ENCODE data around the gene PNPLA2. TPM values are rescaled to one million over a fixed set of nuclear protein-coding genes. Genes with fewer than 3 reads are reported as not detected.

The PNPLA2 gene
- total RNA-seq, 1 donor from 2014 or later = 9.0 TPM

DNA sequence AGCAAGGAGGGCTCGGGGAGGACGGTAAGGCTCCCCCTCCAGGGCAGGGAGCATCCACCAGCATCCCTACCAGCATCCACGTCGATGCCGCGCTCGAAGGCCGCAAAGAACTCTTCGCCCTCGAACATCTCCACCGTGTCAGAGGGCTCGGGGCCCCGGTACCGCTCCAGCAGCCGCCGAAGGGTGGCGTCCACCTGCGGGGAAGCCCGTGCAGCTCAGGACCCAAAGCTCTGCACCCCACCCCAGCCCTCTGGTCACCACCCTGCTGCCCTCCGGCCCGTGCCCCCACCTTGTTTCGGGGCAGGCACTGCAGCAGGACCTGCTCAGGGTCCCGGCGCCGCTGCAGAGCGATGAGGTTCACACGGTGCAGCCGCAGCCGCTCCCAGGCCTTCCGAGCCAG, 18.2 kb upstream of the PNPLA2 start:
- FAIRE-seq = no peak
- peaks cover 24% of the 10 kb centered on the region for H3K36me3 ChIP-seq (ENCODE audit: control insufficient read depth, insufficient read depth, low read length)
- no peak for DNase-seq (ENCODE audit: low read depth)
- TF ChIP-seq, protein P1, sequence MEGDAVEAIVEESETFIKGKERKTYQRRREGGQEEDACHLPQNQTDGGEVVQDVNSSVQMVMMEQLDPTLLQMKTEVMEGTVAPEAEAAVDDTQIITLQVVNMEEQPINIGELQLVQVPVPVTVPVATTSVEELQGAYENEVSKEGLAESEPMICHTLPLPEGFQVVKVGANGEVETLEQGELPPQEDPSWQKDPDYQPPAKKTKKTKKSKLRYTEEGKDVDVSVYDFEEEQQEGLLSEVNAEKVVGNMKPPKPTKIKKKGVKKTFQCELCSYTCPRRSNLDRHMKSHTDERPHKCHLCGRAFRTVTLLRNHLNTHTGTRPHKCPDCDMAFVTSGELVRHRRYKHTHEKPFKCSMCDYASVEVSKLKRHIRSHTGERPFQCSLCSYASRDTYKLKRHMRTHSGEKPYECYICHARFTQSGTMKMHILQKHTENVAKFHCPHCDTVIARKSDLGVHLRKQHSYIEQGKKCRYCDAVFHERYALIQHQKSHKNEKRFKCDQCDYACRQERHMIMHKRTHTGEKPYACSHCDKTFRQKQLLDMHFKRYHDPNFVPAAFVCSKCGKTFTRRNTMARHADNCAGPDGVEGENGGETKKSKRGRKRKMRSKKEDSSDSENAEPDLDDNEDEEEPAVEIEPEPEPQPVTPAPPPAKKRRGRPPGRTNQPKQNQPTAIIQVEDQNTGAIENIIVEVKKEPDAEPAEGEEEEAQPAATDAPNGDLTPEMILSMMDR (IDR thresholded peaks at IDR 0.05; ENCODE audit: insufficient read depth, low read length, severe bottlenecking) = no peak
- no peak overlapping the region for H3K4me3 ChIP-seq (ENCODE audit: low read depth, low read length)
- no peaks in the 10 kb centered on the region for H3K27me3 ChIP-seq (ENCODE audit: control insufficient read depth, insufficient read depth, low read length)

DNA sequence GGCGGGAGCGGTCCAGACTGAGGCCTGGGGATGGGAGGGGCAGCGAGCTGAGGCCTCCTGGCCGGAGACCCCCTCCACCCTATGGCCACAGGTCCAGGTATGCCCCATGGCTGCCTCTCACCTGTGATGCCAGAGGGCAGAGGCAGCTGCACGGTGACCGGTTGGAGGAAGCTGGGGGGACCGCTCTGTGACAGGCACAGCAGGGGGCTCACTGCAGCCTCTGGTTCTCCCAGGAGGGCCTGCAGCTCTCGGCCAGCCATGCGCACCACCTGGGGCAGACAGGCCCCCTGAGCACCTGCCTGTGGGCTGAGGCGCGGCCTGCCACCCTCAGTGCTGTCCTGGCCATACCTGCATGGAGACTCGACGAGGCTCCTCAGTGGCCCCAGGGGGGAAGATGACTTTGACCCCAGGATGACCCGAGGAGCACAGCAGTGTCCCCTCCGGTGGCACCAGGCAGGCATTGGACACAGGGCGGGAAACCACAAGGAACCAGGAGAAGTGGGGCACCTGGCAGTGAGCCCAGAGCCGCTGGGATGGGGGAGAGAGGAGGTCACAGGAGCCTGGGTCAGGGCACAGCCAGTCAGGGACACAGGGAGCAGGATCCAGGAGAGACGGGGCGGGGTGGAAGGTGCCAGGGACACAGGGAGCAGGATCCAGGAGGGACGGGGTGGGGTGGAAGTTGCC, 17.5 kb upstream of the PNPLA2 start:
- FAIRE-seq (no peak), DNase-seq (ENCODE audit: low read depth) (no peak)
- peaks cover 24% of the 10 kb centered on the region for H3K36me3 ChIP-seq (ENCODE audit: control insufficient read depth, insufficient read depth, low read length)
- no peaks in the 10 kb centered on the region for H3K27me3 ChIP-seq (ENCODE audit: control insufficient read depth, insufficient read depth, low read length)
- TF ChIP-seq, protein P1 (IDR thresholded peaks at IDR 0.05; ENCODE audit: insufficient read depth, low read length, severe bottlenecking) = no peak
- no peak overlapping the region for H3K4me3 ChIP-seq (ENCODE audit: low read depth, low read length)

DNA sequence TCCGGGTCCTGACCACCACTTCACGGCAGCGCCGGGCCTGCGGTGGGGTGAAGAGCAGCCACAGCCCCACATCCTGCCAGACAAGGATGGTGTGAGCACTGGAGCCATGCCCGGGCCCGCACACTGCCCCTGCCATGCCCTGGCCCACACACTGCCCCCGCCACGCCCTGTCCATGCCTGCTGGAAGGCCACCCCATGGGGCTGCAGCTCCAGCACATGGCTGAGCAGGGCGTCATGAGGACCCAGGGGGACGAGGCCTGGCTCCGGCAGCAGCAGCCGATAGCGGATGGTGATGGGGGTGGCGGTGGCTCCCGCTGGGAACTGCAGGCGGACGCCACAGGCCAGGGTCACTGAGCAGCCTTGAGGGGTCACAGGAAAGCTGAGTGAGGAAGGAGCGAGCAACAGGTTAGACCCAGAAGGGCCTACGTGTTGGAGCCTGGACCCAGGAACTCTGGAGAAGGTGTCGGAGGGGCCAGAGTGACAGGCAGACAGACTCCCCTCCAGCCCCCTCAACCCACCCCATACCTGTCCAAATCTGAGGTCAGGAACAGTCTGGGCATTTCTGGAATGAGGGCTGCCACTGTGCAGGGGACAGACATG, 16.6 kb upstream of the PNPLA2 start:
- DNase-seq (ENCODE audit: low read depth) = no peak
- no peak overlapping the region for H3K4me3 ChIP-seq (ENCODE audit: low read depth, low read length)
- H3K36me3 ChIP-seq (ENCODE audit: control insufficient read depth, insufficient read depth, low read length) = peaks cover 24% of the 10 kb centered on the region
- TF ChIP-seq, protein P1 (IDR thresholded peaks at IDR 0.05; ENCODE audit: insufficient read depth, low read length, severe bottlenecking) = no peak
- FAIRE-seq = no peak
- H3K27me3 ChIP-seq (ENCODE audit: control insufficient read depth, insufficient read depth, low read length) = no peaks in the 10 kb centered on the region

DNA sequence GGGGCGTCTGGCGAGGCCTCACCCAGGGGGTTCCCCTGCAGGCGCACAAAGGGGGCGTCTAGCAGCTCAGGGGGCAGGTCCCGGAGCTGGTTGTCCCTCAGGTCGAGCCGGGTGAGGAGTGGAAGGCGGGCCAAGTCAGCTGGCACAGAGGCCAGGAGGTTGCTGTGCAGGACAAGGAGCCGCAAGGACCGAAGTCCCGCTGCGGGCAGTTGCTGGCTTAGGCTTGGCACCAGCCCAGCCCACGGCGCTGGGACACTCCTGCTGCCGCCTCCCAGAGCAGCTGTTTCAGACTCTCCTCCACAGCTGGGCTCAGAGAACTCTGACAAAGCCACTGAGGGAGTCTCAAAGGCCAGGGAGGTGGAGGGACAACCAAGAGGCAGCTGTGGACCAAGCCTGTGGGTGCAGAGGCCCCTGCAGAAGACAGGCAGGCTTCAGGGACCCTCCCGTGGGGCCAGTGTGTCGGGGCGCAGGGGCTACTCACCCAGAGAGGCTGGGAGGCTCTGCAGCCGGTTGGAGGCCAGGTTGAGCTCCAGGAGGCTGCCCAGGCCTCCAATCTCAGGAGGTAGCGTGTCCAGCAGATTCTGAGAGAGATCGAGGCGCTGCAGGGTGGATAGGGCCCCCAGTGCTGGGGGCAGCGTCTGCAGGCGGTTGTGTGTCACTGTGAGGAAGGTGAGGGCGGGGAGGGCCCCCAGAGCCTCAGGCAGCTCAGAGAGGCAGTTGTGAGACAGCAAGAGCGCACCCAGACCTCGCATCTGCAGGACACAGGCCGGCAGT, 15.8 kb upstream of the PNPLA2 start:
- Histone ChIP-seq H3K4me3 (ENCODE audit: low read depth, low read length) (no peak overlapping the region), H3K27me3 (ENCODE audit: control insufficient read depth, insufficient read depth, low read length) (no peaks in the 10 kb centered on the region), H3K36me3 (ENCODE audit: control insufficient read depth, insufficient read depth, low read length) (peaks cover 24% of the 10 kb centered on the region)
- DNase-seq (ENCODE audit: low read depth) (no peak), FAIRE-seq (no peak)
- TF ChIP-seq, protein P1 (IDR thresholded peaks at IDR 0.05; ENCODE audit: insufficient read depth, low read length, severe bottlenecking) = no peak

DNA sequence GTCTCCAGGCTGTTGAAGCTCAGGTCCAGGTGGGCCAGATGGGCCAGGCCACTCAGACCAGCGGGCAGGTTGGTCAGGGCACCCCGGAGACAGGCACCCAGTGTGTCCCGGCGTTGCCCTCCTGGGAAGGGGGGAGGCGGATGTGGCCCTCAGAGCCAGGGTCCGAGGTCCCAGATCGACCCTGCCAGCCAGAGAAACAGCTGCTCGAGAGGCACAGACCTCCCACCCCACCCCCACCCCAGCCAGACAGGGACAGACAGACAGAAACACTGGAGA, 15.3 kb upstream of the PNPLA2 start:
- FAIRE-seq = no peak
- Histone ChIP-seq H3K27me3 (ENCODE audit: control insufficient read depth, insufficient read depth, low read length) (no peaks in the 10 kb centered on the region), H3K4me3 (ENCODE audit: low read depth, low read length) (no peak overlapping the region)

More for the DNA sequence above, 15.3 kb upstream of the PNPLA2 start:
- peaks cover 24% of the 10 kb centered on the region for H3K36me3 ChIP-seq (ENCODE audit: control insufficient read depth, insufficient read depth, low read length)
- no peak for DNase-seq (ENCODE audit: low read depth)
- TF ChIP-seq, protein P1 (IDR thresholded peaks at IDR 0.05; ENCODE audit: insufficient read depth, low read length, severe bottlenecking) = no peak
